ENCODE results near the gene SMURF1.

SMURF1 gene

GRCh38 chr7:99002148-99002826 lies 141.6 kb downstream of the SMURF1 start:
- no peak for DNase-seq

GRCh38 chr7:99001482-99002147 lies 142.3 kb downstream of the SMURF1 start:
- DNase-seq: no peak

GRCh38 chr7:99000904-99001465 lies 142.9 kb downstream of the SMURF1 start:
- DNase-seq: no peak

- DNase-seq: no peak
Measured at GRCh38 chr7:99000196-99000903, 143.6 kb downstream of the SMURF1 start.

GRCh38 chr7:98998821-98999725 lies 144.8 kb downstream of the SMURF1 start:
- no peak for DNase-seq

- no peak for DNase-seq
Measured at GRCh38 chr7:98997846-98998245, 146.1 kb downstream of the SMURF1 start.

GRCh38 chr7:98996150-98996552 lies 147.8 kb downstream of the SMURF1 start:
- DNase-seq: no peak

GRCh38 chr7:98995523-98996149 lies 148.3 kb downstream of the SMURF1 start:
- no peak for DNase-seq

GRCh38 chr7:98995111-98995510 lies 148.8 kb downstream of the SMURF1 start:
- no peak for DNase-seq

- no peak for DNase-seq
Measured at GRCh38 chr7:98994046-98994944, 149.6 kb downstream of the SMURF1 start.

GRCh38 chr7:98993024-98993897 lies 150.6 kb downstream of the SMURF1 start:
- DNase-seq: no peak

- no peak for DNase-seq
Measured at GRCh38 chr7:98992076-98992475, 151.8 kb downstream of the SMURF1 start.

GRCh38 chr7:98991141-98991540 lies 152.8 kb downstream of the SMURF1 start:
- DNase-seq: no peak

- no peak for DNase-seq
Measured at GRCh38 chr7:98990356-98990755, 153.6 kb downstream of the SMURF1 start.

- no peak for DNase-seq
Measured at GRCh38 chr7:98988641-98989040, 155.3 kb downstream of the SMURF1 start.

- DNase-seq: no peak
Measured at GRCh38 chr7:98985945-98986344, 158.0 kb downstream of the SMURF1 start.

- DNase-seq: no peak
Measured at GRCh38 chr7:98985406-98985805, 158.5 kb downstream of the SMURF1 start.

GRCh38 chr7:98984126-98984525 lies 159.8 kb downstream of the SMURF1 start:
- no peak for DNase-seq

- DNase-seq: no peak
Measured at GRCh38 chr7:98982686-98983085, 161.2 kb downstream of the SMURF1 start.

GRCh38 chr7:98981701-98982100 lies 162.2 kb downstream of the SMURF1 start:
- no peak for DNase-seq
